Measurements from ENCODE around the gene PTPRF. TPM values are rescaled to one million over a fixed set of nuclear protein-coding genes. Genes with fewer than 3 reads are reported as not detected.

PTPRF gene
- total RNA-seq, 2 donors from 2014 or later, result 182 to 292 TPM

DNA sequence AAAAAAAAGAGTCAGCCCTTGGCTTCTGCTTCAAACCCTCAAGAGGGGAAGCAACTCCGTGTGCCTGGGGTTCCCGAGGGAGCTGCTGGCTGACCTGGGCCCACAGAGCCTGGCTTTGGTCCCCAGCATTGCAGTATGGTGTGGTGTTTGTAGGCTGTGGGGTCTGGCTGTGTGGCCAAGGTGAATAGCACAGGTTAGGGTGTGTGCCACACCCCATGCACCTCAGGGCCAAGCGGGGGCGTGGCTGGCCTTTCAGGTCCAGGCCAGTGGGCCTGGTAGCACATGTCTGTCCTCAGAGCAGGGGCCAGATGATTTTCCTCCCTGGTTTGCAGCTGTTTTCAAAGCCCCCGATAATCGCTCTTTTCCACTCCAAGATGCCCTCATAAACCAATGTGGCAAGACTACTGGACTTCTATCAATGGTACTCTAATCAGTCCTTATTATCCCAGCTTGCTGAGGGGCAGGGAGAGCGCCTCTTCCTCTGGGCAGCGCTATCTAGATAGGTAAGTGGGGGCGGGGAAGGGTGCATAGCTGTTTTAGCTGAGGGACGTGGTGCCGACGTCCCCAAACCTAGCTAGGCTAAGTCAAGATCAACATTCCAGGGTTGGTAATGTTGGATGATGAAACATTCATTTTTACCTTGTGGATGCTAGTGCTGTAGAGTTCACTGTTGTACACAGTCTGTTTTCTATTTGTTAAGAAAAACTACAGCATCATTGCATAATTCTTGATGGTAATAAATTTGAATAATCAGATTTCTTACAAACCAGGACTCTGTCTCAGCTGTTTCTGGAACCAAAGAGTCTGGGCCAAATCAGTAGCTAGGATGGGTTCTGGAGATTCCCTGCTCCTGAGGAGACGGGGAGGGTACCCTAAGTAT lies 92.5 kb downstream of the PTPRF start:
- TF ChIP-seq POLR2AphosphoS5 (IDR thresholded peaks at IDR 0.05) (no peak), POLR2A (IDR thresholded peaks at IDR 0.05) (no peak)
- TF ChIP-seq, protein P1, sequence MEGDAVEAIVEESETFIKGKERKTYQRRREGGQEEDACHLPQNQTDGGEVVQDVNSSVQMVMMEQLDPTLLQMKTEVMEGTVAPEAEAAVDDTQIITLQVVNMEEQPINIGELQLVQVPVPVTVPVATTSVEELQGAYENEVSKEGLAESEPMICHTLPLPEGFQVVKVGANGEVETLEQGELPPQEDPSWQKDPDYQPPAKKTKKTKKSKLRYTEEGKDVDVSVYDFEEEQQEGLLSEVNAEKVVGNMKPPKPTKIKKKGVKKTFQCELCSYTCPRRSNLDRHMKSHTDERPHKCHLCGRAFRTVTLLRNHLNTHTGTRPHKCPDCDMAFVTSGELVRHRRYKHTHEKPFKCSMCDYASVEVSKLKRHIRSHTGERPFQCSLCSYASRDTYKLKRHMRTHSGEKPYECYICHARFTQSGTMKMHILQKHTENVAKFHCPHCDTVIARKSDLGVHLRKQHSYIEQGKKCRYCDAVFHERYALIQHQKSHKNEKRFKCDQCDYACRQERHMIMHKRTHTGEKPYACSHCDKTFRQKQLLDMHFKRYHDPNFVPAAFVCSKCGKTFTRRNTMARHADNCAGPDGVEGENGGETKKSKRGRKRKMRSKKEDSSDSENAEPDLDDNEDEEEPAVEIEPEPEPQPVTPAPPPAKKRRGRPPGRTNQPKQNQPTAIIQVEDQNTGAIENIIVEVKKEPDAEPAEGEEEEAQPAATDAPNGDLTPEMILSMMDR (IDR thresholded peaks at IDR 0.05), result no peak
- H3K4me3 ChIP-seq, result no peak overlapping the region
- no peaks in the 10 kb centered on the region for H3K27me3 ChIP-seq (replicated peaks; ENCODE audit: insufficient read depth)
- intact Hi-C loops (cut with DNase I), result no loop called here
- no peak for DNase-seq (ENCODE audit: low spot score)
- H3K27ac ChIP-seq, result no peak overlapping the region
- WGBS, result 90% methylated on average over 13 of the region's 13 CpGs
- H3K4me1 ChIP-seq (replicated peaks), result no peaks in the 10 kb centered on the region
- H3K36me3 ChIP-seq, result peaks cover 11% of the 10 kb centered on the region in 2 donors
- H3K9me3 ChIP-seq, result no peaks in the 10 kb centered on the region

DNA sequence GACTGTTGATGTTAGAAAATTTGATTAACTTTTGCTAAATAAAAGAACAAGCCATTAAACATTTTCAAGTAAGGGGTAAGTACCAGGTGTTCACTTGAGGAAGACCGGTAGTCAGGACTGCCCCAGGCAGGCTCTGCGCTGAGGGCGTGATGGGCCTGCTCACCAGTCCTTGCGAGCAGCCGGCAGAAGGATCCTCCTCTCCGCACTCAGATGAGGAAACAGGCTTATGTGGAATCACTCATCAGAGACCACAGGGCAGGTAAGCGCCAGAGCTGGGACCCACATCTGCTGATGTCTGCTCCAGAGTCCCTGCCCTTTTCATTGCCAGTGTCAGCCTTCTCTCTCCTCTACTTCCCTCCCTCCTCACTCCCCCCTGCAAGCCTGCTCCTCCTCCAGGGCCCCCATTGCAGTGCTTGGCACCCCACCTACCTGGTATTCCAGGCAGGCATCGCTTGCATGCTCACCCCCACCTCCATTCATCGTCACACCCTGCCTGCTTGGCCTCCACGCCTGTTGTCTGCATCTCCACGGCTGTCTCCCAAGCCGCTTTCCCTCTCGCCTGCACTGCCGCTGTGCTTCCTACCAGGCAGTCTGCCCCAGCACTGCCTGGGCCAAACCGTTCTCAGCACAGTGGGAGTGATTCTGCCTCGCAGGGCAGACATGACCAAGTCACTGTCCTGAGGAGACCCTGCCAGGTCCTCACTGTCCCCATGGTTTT lies 94.5 kb downstream of the PTPRF start:
- no peaks in the 10 kb centered on the region for H3K27me3 ChIP-seq (replicated peaks; ENCODE audit: insufficient read depth)
- no peaks in the 10 kb centered on the region for H3K9me3 ChIP-seq
- no peak overlapping the region for H3K4me3 ChIP-seq
- DNase-seq (ENCODE audit: low spot score), result no peak
- H3K4me1 ChIP-seq (replicated peaks), result no peaks in the 10 kb centered on the region
- WGBS, result 88% methylated on average over 16 of the region's 16 CpGs
- H3K27ac ChIP-seq, result no peak overlapping the region
- TF ChIP-seq POLR2AphosphoS5 (IDR thresholded peaks at IDR 0.05) (no peak), POLR2A (IDR thresholded peaks at IDR 0.05) (no peak)
- TF ChIP-seq, protein P1 (IDR thresholded peaks at IDR 0.05), result no peak
- peaks cover 2 to 5% of the 10 kb centered on the region in 2 donors for H3K36me3 ChIP-seq
- intact Hi-C loops (cut with DNase I), result no loop called here

DNA sequence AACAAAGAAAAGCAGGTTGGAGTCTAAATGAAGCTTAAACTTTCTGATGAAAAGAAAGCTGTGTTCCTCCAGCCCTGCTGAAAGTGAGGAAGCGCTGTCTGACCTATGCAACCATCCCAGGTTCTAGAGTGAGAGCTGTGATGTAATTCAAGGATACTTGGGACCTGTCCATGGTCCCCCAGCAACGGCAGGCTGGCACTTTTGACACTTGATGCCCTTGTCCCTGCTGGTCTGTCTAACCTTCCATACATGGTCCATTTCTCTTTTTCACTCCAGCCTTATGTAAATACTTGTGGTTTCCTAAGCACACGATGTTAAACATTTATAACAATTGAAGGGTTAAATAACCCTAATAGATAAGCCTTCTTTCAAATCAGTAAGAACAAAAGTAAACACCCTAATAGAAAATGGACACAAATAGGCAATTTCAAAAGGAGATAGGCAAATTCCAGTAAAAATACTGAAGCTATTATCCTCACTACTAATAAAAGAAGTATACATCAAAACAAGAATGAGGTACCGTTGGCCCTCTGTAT lies 101.5 kb downstream of the PTPRF start:
- H3K4me3 ChIP-seq, result no peak overlapping the region
- no peak for TF ChIP-seq POLR2A (IDR thresholded peaks at IDR 0.05)
- no peak for TF ChIP-seq POLR2AphosphoS5 (IDR thresholded peaks at IDR 0.05)
- TF ChIP-seq, protein P1 (IDR thresholded peaks at IDR 0.05), result no peak
- no peak overlapping the region for H3K27ac ChIP-seq
- 34% methylated on average over 4 of the region's 4 CpGs for WGBS
- no peaks in the 10 kb centered on the region for H3K9me3 ChIP-seq
- intact Hi-C loops (cut with DNase I), result no loop called here
- no peak for DNase-seq (ENCODE audit: low spot score)
- no peaks in the 10 kb centered on the region for H3K27me3 ChIP-seq (replicated peaks; ENCODE audit: insufficient read depth)
- H3K4me1 ChIP-seq (replicated peaks), result no peaks in the 10 kb centered on the region
- H3K36me3 ChIP-seq, result no peaks in the 10 kb centered on the region

DNA sequence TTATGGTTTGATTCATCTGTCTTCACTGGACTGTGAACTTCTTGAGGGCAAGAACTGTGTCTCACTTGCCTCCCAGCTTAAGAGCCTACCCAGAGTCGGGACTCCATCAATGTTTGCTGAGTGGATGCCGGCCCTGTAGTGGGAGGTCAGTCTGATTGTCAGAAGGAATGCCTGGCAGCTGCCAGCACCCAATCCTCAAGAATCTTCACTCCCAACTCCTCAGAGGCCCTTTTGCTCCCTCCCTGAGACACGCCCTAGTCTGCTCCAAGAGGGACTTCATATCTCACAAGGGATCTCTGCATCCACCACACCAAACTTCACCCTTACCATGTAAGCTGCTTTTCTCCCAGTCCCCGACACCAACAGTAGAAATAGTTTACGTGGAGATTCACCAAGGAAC lies 104.0 kb downstream of the PTPRF start:
- WGBS, result 51% methylated on average over 5 of the region's 5 CpGs

More for the DNA sequence above, 104.0 kb downstream of the PTPRF start:
- Histone ChIP-seq H3K4me3 (no peak overlapping the region), H3K27me3 (replicated peaks; ENCODE audit: insufficient read depth) (no peaks in the 10 kb centered on the region), H3K36me3 (no peaks in the 10 kb centered on the region), H3K27ac (no peak overlapping the region), H3K9me3 (no peaks in the 10 kb centered on the region), H3K4me1 (replicated peaks) (no peaks in the 10 kb centered on the region)
- TF ChIP-seq POLR2A (IDR thresholded peaks at IDR 0.05) (no peak), POLR2AphosphoS5 (IDR thresholded peaks at IDR 0.05) (no peak)
- TF ChIP-seq, protein P1 (IDR thresholded peaks at IDR 0.05), result no peak
- DNase-seq (ENCODE audit: low spot score), result no peak
- intact Hi-C loops (cut with DNase I), result no loop called here
